ENCODE results near the gene CACNA1A. TPM values are rescaled to one million over a fixed set of nuclear protein-coding genes. Genes with fewer than 3 reads are reported as not detected.

Gene CACNA1A
- total RNA-seq, 2 donors from 2014 or later, result 6.7 to 7.6 TPM

- TF ChIP-seq POLR2A (IDR thresholded peaks at IDR 0.05), result no peak
- TF ChIP-seq, protein P1, sequence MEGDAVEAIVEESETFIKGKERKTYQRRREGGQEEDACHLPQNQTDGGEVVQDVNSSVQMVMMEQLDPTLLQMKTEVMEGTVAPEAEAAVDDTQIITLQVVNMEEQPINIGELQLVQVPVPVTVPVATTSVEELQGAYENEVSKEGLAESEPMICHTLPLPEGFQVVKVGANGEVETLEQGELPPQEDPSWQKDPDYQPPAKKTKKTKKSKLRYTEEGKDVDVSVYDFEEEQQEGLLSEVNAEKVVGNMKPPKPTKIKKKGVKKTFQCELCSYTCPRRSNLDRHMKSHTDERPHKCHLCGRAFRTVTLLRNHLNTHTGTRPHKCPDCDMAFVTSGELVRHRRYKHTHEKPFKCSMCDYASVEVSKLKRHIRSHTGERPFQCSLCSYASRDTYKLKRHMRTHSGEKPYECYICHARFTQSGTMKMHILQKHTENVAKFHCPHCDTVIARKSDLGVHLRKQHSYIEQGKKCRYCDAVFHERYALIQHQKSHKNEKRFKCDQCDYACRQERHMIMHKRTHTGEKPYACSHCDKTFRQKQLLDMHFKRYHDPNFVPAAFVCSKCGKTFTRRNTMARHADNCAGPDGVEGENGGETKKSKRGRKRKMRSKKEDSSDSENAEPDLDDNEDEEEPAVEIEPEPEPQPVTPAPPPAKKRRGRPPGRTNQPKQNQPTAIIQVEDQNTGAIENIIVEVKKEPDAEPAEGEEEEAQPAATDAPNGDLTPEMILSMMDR (IDR thresholded peaks at IDR 0.05), result no peak
- no peaks in the 10 kb centered on the region for H3K9me3 ChIP-seq
- H3K4me3 ChIP-seq, result no peak overlapping the region
- 48 to 75% methylated on average over 5 to 9 of the region's 9 CpGs for WGBS, 2 donors
- no peak for DNase-seq
- intact Hi-C loops (cut with DNase I), result no loop called here
- no peak overlapping the region for H3K27ac ChIP-seq
- ATAC-seq, result no peak
- H3K27me3 ChIP-seq, result peaks cover 0 to 5% of the 10 kb centered on the region in 2 donors
- no peaks in the 10 kb centered on the region for H3K36me3 ChIP-seq (replicated peaks in 1 of 2; ENCODE audit: insufficient read depth in 1 of 2, low read depth in 2 of 2)
- no peaks in the 10 kb centered on the region for H3K4me1 ChIP-seq
These were observed 281.2 kb downstream of the CACNA1A start for GRCh38 chr19:13225085-13225484.

DNA sequence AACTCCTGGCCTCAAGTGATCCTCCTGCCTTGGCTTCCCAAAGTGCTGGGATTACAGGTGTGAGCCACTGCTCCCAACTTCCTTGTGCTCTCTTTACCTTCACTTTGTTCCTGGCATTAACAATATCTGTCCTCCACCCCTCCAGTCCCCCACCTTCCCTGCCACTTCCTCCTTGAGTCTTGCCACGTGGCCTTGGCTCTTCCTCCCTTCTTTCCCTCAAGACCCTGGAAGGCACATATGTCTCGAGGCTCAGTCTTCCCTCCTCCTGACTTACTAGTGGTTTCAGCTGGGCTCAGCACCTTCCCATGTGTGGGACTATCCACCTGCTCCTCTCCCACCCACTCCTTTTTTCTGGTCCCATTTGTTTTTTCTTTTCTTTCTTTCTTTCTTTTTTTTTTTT, 285.4 kb downstream of the CACNA1A start:
- intact Hi-C loops (cut with DNase I), result no loop called here
- Histone ChIP-seq H3K9me3 (no peaks in the 10 kb centered on the region), H3K27ac (no peak overlapping the region), H3K36me3 (replicated peaks in 1 of 2; ENCODE audit: insufficient read depth in 1 of 2, low read depth in 2 of 2) (no peaks in the 10 kb centered on the region), H3K4me1 (no peaks in the 10 kb centered on the region), H3K27me3 (no peaks in the 10 kb centered on the region), H3K4me3 (no peak overlapping the region)
- no peak for ATAC-seq
- DNase-seq, result no peak
- TF ChIP-seq, protein P1 (IDR thresholded peaks at IDR 0.05), result no peak
- TF ChIP-seq POLR2A (IDR thresholded peaks at IDR 0.05), result no peak
- 46 to 88% methylated on average over 2 of the region's 2 CpGs for WGBS, 2 donors

GRCh38 chr19:13215572-13216380, 290.5 kb downstream of the CACNA1A start:
- Histone ChIP-seq H3K27ac (no peak overlapping the region), H3K36me3 (replicated peaks in 1 of 2; ENCODE audit: insufficient read depth in 1 of 2, low read depth in 2 of 2) (no peaks in the 10 kb centered on the region), H3K4me3 (no peak overlapping the region), H3K4me1 (no peaks in the 10 kb centered on the region), H3K9me3 (no peaks in the 10 kb centered on the region), H3K27me3 (no peaks in the 10 kb centered on the region)
- intact Hi-C loops (cut with DNase I), result no loop called here
- DNase-seq (no peak), ATAC-seq (no peak)
- TF ChIP-seq, protein P1 (IDR thresholded peaks at IDR 0.05), result no peak
- no peak for TF ChIP-seq POLR2A (IDR thresholded peaks at IDR 0.05)
- 56 to 66% methylated on average over 18 to 19 of the region's 19 CpGs for WGBS, 2 donors

GRCh38 chr19:13214036-13214730, 292.1 kb downstream of the CACNA1A start:
- Histone ChIP-seq H3K4me3 (no peak overlapping the region), H3K4me1 (no peaks in the 10 kb centered on the region), H3K27me3 (no peaks in the 10 kb centered on the region), H3K27ac (no peak overlapping the region), H3K9me3 (no peaks in the 10 kb centered on the region), H3K36me3 (replicated peaks in 1 of 2; ENCODE audit: insufficient read depth in 1 of 2, low read depth in 2 of 2) (no peaks in the 10 kb centered on the region)
- no peak for TF ChIP-seq POLR2A (IDR thresholded peaks at IDR 0.05)
- TF ChIP-seq, protein P1 (IDR thresholded peaks at IDR 0.05), result no peak
- ATAC-seq, result no peak
- 86 to 88% methylated on average over 7 to 18 of the region's 19 CpGs for WGBS, 2 donors
- DNase-seq, result no peak
- intact Hi-C loops (cut with DNase I), result no loop called here

Measured in body of pancreas (tissue), 4 donors.